Measurements from ENCODE around the gene KCNJ15. TPM values are rescaled to one million over a fixed set of nuclear protein-coding genes. Genes with fewer than 3 reads are reported as not detected.

Gene KCNJ15
- total RNA-seq, 6 experiments from 2014 or later = 0.33 to 1.2 (median 0.50) TPM

DNA sequence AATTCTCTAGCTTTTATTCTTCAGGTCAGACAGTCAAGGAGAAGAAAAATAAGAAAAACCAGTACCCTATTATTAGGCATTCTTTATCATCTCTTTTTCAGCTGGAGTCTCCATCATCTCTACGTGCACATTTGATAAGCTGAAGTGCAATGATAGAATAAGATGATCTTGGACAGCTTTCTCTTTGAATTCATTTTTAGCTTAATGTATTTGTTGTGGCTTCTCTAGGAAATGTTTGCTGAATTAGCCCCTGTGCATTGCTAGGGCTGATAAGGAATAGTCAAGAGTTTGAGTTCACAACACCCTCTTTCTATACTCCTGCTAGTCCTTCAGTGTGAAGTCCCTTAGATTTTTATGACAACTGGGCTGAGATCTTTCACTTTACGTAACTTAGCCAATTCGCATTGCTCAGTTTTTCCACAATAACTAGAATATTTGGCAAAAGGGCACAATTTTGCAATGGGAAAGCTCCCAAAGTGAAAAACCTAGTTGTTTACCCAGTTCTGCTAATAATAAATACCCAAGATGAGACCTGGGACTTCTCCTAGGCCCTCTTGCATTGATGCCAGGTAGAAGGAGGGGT is 7.0 kb upstream of the KCNJ15 start:
- Mint-ChIP-seq H3K9me3 (no peaks in the 10 kb centered on the region), H3K27me3 (ENCODE audit: insufficient read depth) (peaks cover 3% of the 10 kb centered on the region; the same call in 1 of the 2 replicates), H3K4me3 (no peak overlapping the region), H3K36me3 (ENCODE audit: low read depth) (peaks cover 9% of the 10 kb centered on the region), H3K4me1 (ENCODE audit: low read depth) (peaks cover 20% of the 10 kb centered on the region), H3K27ac (no peak overlapping the region)
- TF ChIP-seq, protein P1, sequence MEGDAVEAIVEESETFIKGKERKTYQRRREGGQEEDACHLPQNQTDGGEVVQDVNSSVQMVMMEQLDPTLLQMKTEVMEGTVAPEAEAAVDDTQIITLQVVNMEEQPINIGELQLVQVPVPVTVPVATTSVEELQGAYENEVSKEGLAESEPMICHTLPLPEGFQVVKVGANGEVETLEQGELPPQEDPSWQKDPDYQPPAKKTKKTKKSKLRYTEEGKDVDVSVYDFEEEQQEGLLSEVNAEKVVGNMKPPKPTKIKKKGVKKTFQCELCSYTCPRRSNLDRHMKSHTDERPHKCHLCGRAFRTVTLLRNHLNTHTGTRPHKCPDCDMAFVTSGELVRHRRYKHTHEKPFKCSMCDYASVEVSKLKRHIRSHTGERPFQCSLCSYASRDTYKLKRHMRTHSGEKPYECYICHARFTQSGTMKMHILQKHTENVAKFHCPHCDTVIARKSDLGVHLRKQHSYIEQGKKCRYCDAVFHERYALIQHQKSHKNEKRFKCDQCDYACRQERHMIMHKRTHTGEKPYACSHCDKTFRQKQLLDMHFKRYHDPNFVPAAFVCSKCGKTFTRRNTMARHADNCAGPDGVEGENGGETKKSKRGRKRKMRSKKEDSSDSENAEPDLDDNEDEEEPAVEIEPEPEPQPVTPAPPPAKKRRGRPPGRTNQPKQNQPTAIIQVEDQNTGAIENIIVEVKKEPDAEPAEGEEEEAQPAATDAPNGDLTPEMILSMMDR (IDR thresholded peaks at IDR 0.05) = no peak
- DNase-seq = no peak

DNA sequence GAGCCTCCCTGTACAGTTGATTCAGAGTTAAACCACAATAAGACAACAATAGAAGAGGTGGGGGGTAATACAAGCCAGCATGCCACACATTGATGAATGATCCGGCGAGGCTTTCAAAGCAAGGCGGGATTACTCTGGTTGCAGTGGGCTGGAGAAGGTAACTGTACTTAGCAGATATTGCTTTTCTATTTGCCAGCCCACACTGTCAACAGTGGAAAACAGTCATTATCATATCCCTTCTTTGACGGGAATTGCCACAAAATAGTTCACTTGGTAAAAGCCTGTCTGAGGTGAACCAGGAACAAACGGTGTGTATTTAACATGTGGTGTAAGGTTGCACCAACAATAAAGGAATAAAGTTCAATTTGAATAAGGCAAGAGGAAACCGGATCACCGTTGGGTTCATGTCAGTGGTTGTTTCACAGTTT is 5.8 kb upstream of the KCNJ15 start:
- Mint-ChIP-seq H3K4me1 (ENCODE audit: low read depth) (peaks cover 12% of the 10 kb centered on the region), H3K36me3 (ENCODE audit: low read depth) (peaks cover 6% of the 10 kb centered on the region; the same call in 1 of the 2 replicates), H3K9me3 (no peaks in the 10 kb centered on the region), H3K4me3 (no peak overlapping the region), H3K27ac (no peak overlapping the region), H3K27me3 (ENCODE audit: insufficient read depth) (peaks cover 3% of the 10 kb centered on the region; the same call in 1 of the 2 replicates)
- TF ChIP-seq, protein P1 (IDR thresholded peaks at IDR 0.05) = no peak
- no peak for DNase-seq

DNA sequence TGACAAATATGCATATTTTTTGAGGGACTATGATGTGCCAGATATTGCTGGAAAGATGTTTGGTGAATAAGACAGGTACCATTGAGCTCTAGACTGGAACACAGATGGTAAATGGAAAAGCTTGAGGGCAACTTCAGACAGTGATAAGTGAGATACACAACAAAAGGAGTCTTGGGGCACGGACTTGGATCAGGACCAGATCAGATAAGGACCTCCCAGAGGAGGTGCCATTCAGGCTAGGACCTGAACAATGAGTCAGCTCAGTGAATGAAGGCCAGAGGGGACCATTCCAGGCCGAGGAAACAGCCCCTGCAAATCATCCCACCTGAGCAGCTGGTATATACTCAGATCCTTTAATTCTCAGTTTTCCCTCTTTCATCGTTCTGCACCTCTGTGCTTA is 1.8 kb upstream of the KCNJ15 start:
- TF ChIP-seq, protein P1 (IDR thresholded peaks at IDR 0.05) = no peak
- peaks cover 3% of the 10 kb centered on the region for H3K27me3 Mint-ChIP-seq (ENCODE audit: insufficient read depth)
- no peaks in the 10 kb centered on the region for H3K36me3 Mint-ChIP-seq (ENCODE audit: low read depth)
- H3K9me3 Mint-ChIP-seq = no peaks in the 10 kb centered on the region
- H3K4me1 Mint-ChIP-seq (ENCODE audit: low read depth) = peaks cover 24% of the 10 kb centered on the region
- no peak for DNase-seq
- no peak overlapping the region for H3K4me3 Mint-ChIP-seq
- no peak overlapping the region for H3K27ac Mint-ChIP-seq

DNA sequence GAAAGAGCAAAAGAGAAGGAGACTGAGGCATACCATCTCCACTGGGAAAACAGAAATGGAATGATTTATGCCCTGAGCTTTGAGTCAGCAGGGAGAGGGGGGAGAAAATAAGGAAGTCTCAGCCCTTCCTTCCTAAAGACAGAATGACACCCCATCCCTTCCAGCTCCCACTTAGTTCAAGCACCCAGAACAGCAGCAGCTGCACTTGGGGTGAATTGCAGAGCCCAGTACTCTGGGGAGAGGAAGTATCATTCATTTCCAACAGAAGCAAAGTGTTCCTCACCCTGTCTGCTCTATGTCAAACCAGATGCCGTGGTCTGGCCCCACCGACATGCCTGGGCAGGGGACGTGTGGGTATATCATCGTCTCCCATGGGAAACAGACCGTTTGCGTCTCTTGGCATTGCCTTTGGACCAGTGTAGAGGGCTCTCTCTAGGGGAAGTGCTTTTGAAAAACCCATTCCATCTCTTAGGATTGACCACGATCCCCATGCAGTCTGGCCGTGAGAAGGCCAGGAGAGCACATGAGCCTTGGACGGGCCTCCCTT is 1.1 kb upstream of the KCNJ15 start:
- Mint-ChIP-seq H3K4me1 (ENCODE audit: low read depth) (peaks cover 30% of the 10 kb centered on the region), H3K27ac (no peak overlapping the region), H3K36me3 (ENCODE audit: low read depth) (no peaks in the 10 kb centered on the region), H3K9me3 (no peaks in the 10 kb centered on the region), H3K4me3 (no peak overlapping the region), H3K27me3 (ENCODE audit: insufficient read depth) (peaks cover 3% of the 10 kb centered on the region)
- TF ChIP-seq, protein P1 (IDR thresholded peaks at IDR 0.05) = no peak
- DNase-seq = no peak

DNA sequence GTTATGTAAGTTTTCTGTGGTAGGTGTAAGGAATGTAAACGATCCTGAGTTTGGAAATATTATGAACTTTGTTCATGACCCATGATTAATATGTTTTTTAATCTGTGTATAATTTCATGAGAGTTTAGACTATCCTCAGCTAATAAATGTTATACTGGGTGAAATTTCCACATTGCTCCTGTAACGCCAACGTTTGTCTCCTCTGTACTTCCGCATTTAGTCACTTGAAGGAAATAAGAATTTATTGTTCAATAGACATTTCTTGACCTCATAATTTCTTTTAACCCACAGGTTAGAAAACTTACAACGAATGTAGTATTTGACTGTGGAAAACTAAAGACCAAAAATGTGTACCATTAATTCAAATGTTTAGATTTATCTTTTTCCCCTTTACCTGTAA is 876 bp downstream of the KCNJ15 start:
- Mint-ChIP-seq H3K4me1 (ENCODE audit: low read depth) (peaks cover 48% of the 10 kb centered on the region), H3K4me3 (no peak overlapping the region), H3K36me3 (ENCODE audit: low read depth) (no peaks in the 10 kb centered on the region), H3K27ac (no peak overlapping the region), H3K9me3 (no peaks in the 10 kb centered on the region), H3K27me3 (ENCODE audit: insufficient read depth) (peaks cover under 1% of the 10 kb centered on the region)
- DNase-seq = no peak
- TF ChIP-seq, protein P1 (IDR thresholded peaks at IDR 0.05) = no peak

Data from HFFc6 (cell line).